ENCODE results near the gene BLCAP. TPM values are rescaled to one million over a fixed set of nuclear protein-coding genes. Genes with fewer than 3 reads are reported as not detected.

Gene BLCAP
- total and polyA plus RNA-seq, 2 of the 4 experiments (the other 2 are of a cell fraction), result 17.7 to 67.3 TPM

- DNase-seq (no peak), ATAC-seq (ENCODE audit: low read depth) (no peak)
- peak within 1 kb of the TSS; percentile 37; the same call in 1 of the 2 replicates for H3K4me3 ChIP-seq (ENCODE audit: insufficient read depth, low read depth, low read length)
Observed at GRCh38 chr20:37521061-37521771, 6.5 kb downstream of the BLCAP start, which contains the start of gene NNAT. NNAT (plus strand) TSS chr20:37521250; CDS start chr20:37521332, 82 bp downstream.

More at GRCh38 chr20:37521061-37521771, 6.5 kb downstream of the BLCAP start, which contains the start of gene NNAT:
- H3K9ac ChIP-seq (ENCODE audit: low read depth, low read length), result peak within 1 kb of the TSS; percentile 20; the same call in 1 of the 2 replicates
- H3K27ac ChIP-seq (ENCODE audit: insufficient read depth, low read length), result no peak within 1 kb of the TSS
- CTCF ChIA-PET, result no interaction called here
- WGBS, 2 experiments (ENCODE audit: extremely low coverage in 2 of 2, insufficient read length in 1 of 2), result 58% methylated on average over 46 of the region's 69 CpGs; no CpG with 5 or more reads in 1 of the 2 experiments
- H2AFZ ChIP-seq (replicated peaks; ENCODE audit: low read length, poor library complexity), result peak within 1 kb of the TSS; percentile 46
- no peak within 1 kb of the TSS for H3K14ac ChIP-seq (replicated peaks; ENCODE audit: low read depth, low read length)
- no peak within 1 kb of the TSS for H3K18ac ChIP-seq (ENCODE audit: low read depth, low read length)
- POLR2A ChIA-PET (ENCODE audit: unreplicated experiment), result no interaction called here
- no peak within 1 kb of the TSS for H2BK20ac ChIP-seq (ENCODE audit: low read depth, low read length)
- no peak within 1 kb of the TSS; the same call in 1 of the 2 replicates for H3K4ac ChIP-seq (ENCODE audit: low read depth, low read length)
- H3K36me3 ChIP-seq (ENCODE audit: control insufficient read depth, insufficient read depth, low read length), result peaks cover 13% of the 10 kb centered on the region; the same call in 1 of the 2 replicates
- H3K9me3 ChIP-seq (ENCODE audit: control insufficient read depth, insufficient read depth, low read length), result no peaks in the 10 kb centered on the region
- no peak within 1 kb of the TSS for H3K23ac ChIP-seq (ENCODE audit: low read depth, low read length)
- H3K56ac ChIP-seq (ENCODE audit: extremely low read depth, insufficient read depth, low read length), result no peak within 1 kb of the TSS
- BruUV-seq (replicated peaks), result no TSS peak
- peaks cover 44 to 82% of the 10 kb centered on the region in 2 experiments for H3K79me1 ChIP-seq (ENCODE audit: low read depth in 1 of 2, low read length in 2 of 2)
- TF ChIP-seq MAZ (IDR thresholded peaks at IDR 0.05; ENCODE audit: borderline replicate concordance, low read depth, low read length) (no peak), CHD1 (IDR thresholded peaks at IDR 0.05; ENCODE audit: low read depth, low read length) (no peak), FOS (IDR thresholded peaks at IDR 0.05; ENCODE audit: low read depth, low read length) (no peak), NFE2L2 (IDR thresholded peaks at IDR 0.05; ENCODE audit: low read depth, low read length) (no peak), SMC3 (IDR thresholded peaks at IDR 0.05; ENCODE audit: low read depth, low read length) (no peak), MXI1 (IDR thresholded peaks at IDR 0.05; ENCODE audit: borderline replicate concordance, low read depth, low read length) (no peak), CTCF (conservative IDR thresholded peaks at IDR 0.05; ENCODE audit: low read depth, low read length) (no peak), RAD21 (IDR thresholded peaks at IDR 0.05; ENCODE audit: low read length) (no peak)
- no peak within 1 kb of the TSS for H4K91ac ChIP-seq (ENCODE audit: insufficient read depth, low read depth, low read length)
- no peak within 1 kb of the TSS for H4K5ac ChIP-seq (ENCODE audit: low read depth, low read length)
- dilution Hi-C loops (cut with HindIII; ENCODE audit: low sequenced_read_pairs, unreplicated experiment), result no loop called here
- H2BK5ac ChIP-seq (ENCODE audit: low read depth, low read length, poor library complexity, severe bottlenecking), result no peak within 1 kb of the TSS
- peaks cover 33% of the 10 kb centered on the region for H3K4me1 ChIP-seq (ENCODE audit: control insufficient read depth, insufficient read depth, low read length)
- peaks cover 38% of the 10 kb centered on the region for H3K9me1 ChIP-seq (ENCODE audit: insufficient read depth, low read length)
- no peaks in the 10 kb centered on the region for H3K27me3 ChIP-seq (ENCODE audit: control insufficient read depth, insufficient read depth, low read length)
- H4K20me1 ChIP-seq (ENCODE audit: insufficient read depth, low read length), result peaks cover 93% of the 10 kb centered on the region
- 0 out of 2 replicates have a peak within 1 kb of the TSS, but pooled peaks have one; percentile 9 for H2AK5ac ChIP-seq (ENCODE audit: low read depth, low read length)
- in situ Hi-C loops (cut with MboI; ENCODE audit: low sequenced_read_pairs), result no loop called here
- H3K4me2 ChIP-seq (ENCODE audit: low read depth, low read length), result peak within 1 kb of the TSS; percentile 10; the same call in 1 of the 2 replicates
- H2AK9ac ChIP-seq (replicated peaks; ENCODE audit: low read depth, low read length, poor library complexity), result no peak within 1 kb of the TSS
- H4K8ac ChIP-seq (ENCODE audit: low read depth in 2 of 2, low read length in 2 of 2), result no peak within 1 kb of the TSS
- intact Hi-C loops (cut with micrococcal nuclease), result no loop called here
- no peak within 1 kb of the TSS for H2BK120ac ChIP-seq (ENCODE audit: low read depth, low read length)
- no peak within 1 kb of the TSS for H2BK15ac ChIP-seq (ENCODE audit: low read depth, low read length)
